ENCODE data around the gene SHC4. TPM values are rescaled to one million over a fixed set of nuclear protein-coding genes. Genes with fewer than 3 reads are reported as not detected.

SHC4 gene
- total RNA-seq, 1 donor from 2014 or later = 4.2 TPM

- H3K27me3 ChIP-seq (ENCODE audit: control insufficient read depth, insufficient read depth, low read length) = no peaks in the 10 kb centered on the region
- DNase-seq (ENCODE audit: low read depth) = no peak
- no peaks in the 10 kb centered on the region for H3K36me3 ChIP-seq (ENCODE audit: control insufficient read depth, insufficient read depth, low read length)
- no peak for TF ChIP-seq CTCF (IDR thresholded peaks at IDR 0.05; ENCODE audit: insufficient read depth, low read length, poor library complexity, severe bottlenecking)
- H3K4me3 ChIP-seq (ENCODE audit: low read depth, low read length) = no peak overlapping the region
Observed at GRCh38 chr15:48896869-48897814, 66.6 kb downstream of the SHC4 start.

GRCh38 chr15:48893311-48893710, 70.4 kb downstream of the SHC4 start:
- DNase-seq (ENCODE audit: low read depth) = no peak
- Histone ChIP-seq H3K27me3 (ENCODE audit: control insufficient read depth, insufficient read depth, low read length) (no peaks in the 10 kb centered on the region), H3K36me3 (ENCODE audit: control insufficient read depth, insufficient read depth, low read length) (no peaks in the 10 kb centered on the region), H3K4me3 (ENCODE audit: low read depth, low read length) (no peak overlapping the region)
- TF ChIP-seq CTCF (IDR thresholded peaks at IDR 0.05; ENCODE audit: insufficient read depth, low read length, poor library complexity, severe bottlenecking) = no peak

GRCh38 chr15:48891232-48891765, 72.4 kb downstream of the SHC4 start:
- Histone ChIP-seq H3K4me3 (ENCODE audit: low read depth, low read length) (no peak overlapping the region), H3K27me3 (ENCODE audit: control insufficient read depth, insufficient read depth, low read length) (no peaks in the 10 kb centered on the region), H3K36me3 (ENCODE audit: control insufficient read depth, insufficient read depth, low read length) (no peaks in the 10 kb centered on the region)
- no peak for TF ChIP-seq CTCF (IDR thresholded peaks at IDR 0.05; ENCODE audit: insufficient read depth, low read length, poor library complexity, severe bottlenecking)
- DNase-seq (ENCODE audit: low read depth) = no peak

- Histone ChIP-seq H3K27me3 (ENCODE audit: control insufficient read depth, insufficient read depth, low read length) (no peaks in the 10 kb centered on the region), H3K4me3 (ENCODE audit: low read depth, low read length) (no peak overlapping the region), H3K36me3 (ENCODE audit: control insufficient read depth, insufficient read depth, low read length) (no peaks in the 10 kb centered on the region)
- no peak for TF ChIP-seq CTCF (IDR thresholded peaks at IDR 0.05; ENCODE audit: insufficient read depth, low read length, poor library complexity, severe bottlenecking)
- no peak for DNase-seq (ENCODE audit: low read depth)
Observed at GRCh38 chr15:48890375-48890972, 73.2 kb downstream of the SHC4 start.

- Histone ChIP-seq H3K27me3 (ENCODE audit: control insufficient read depth, insufficient read depth, low read length) (no peaks in the 10 kb centered on the region), H3K4me3 (ENCODE audit: low read depth, low read length) (no peak overlapping the region), H3K36me3 (ENCODE audit: control insufficient read depth, insufficient read depth, low read length) (no peaks in the 10 kb centered on the region)
- no peak for DNase-seq (ENCODE audit: low read depth)
- TF ChIP-seq CTCF (IDR thresholded peaks at IDR 0.05; ENCODE audit: insufficient read depth, low read length, poor library complexity, severe bottlenecking) = no peak
Observed at GRCh38 chr15:48889925-48890324, 73.8 kb downstream of the SHC4 start.
